Loucy (cell line): ENCODE results near the gene ZMYND8.
A peak's percentile ranks its signal among the peaks of the same experiment; 100 is the strongest.

ENCODE experiments used
- H2AFZ ChIP-seq: fragments of 200-600 bp; sonication (generic); 2 replicates; pipeline ENCODE4 v1.6.0; 2016; ENCODE audit warnings: antibody characterized with exemption, mild to moderate bottlenecking, low read length, moderate library complexity
- H3F3A ChIP-seq: fragments of 200-600 bp; 2 replicates; pipeline ENCODE4 v1.6.0; 2016; ENCODE audit warnings: antibody characterized with exemption, low read depth, mild to moderate bottlenecking
- H3K27me3 ChIP-seq: fragments of 200-600 bp; sonication (generic); 2 replicates; pipeline ENCODE4 v1.6.1; 2014; ENCODE audit warnings: low read length, mild to moderate bottlenecking; ENCODE audit not compliant: insufficient read depth, poor library complexity, severe bottlenecking
- H3K36me3 ChIP-seq: fragments of 200-600 bp; sonication (generic); 2 replicates; pipeline ENCODE4 v1.6.1; 2016; ENCODE audit warnings: low read length; ENCODE audit not compliant: insufficient read depth
- H3K4me1 ChIP-seq: fragments of 200-600 bp; sonication (generic); 2 replicates; pipeline ENCODE4 v1.5.1; 2014; ENCODE audit warnings: low read length, mild to moderate bottlenecking; ENCODE audit not compliant: insufficient read depth, poor library complexity, severe bottlenecking
- H3K4me2 ChIP-seq: fragments of 200-600 bp; sonication (generic); 2 replicates; pipeline ENCODE4 v1.6.0; 2014; ENCODE audit warnings: antibody characterized with exemption, low read length, low read depth, mild to moderate bottlenecking; ENCODE audit not compliant: poor library complexity, severe bottlenecking
- H3K4me3 ChIP-seq: fragments of 200-600 bp; sonication (generic); 2 replicates; pipeline ENCODE4 v1.5.1; 2014; ENCODE audit warnings: low read length, mild to moderate bottlenecking, mixed read lengths; ENCODE audit not compliant: poor library complexity, severe bottlenecking
- H3K79me2 ChIP-seq: fragments of 200-600 bp; sonication (generic); 2 replicates; pipeline ENCODE4 v1.6.1; 2014; ENCODE audit warnings: low read length; ENCODE audit not compliant: insufficient read depth
- H3K9ac ChIP-seq: fragments of 200-600 bp; sonication (generic); 2 replicates; pipeline ENCODE4 v1.6.0; 2014; ENCODE audit warnings: mild to moderate bottlenecking, low read depth, low read length, moderate library complexity; ENCODE audit not compliant: poor library complexity, severe bottlenecking
- H3K9me2 ChIP-seq: fragments of 200-600 bp; sonication (generic); replicated peaks from 2 replicates; pipeline ENCODE4 v1.6.1; 2016; ENCODE audit warnings: low read depth, low read length, mixed read lengths
- H3K9me3 ChIP-seq: fragments of 200-600 bp; sonication (generic); 2 replicates; pipeline ENCODE4 v1.6.1; 2014; ENCODE audit warnings: mild to moderate bottlenecking, antibody characterized with exemption, low read length, low read depth; ENCODE audit not compliant: insufficient read depth
- H4K20me1 ChIP-seq: fragments of 200-600 bp; sonication (generic); 2 replicates; pipeline ENCODE4 v1.6.0; 2014; ENCODE audit warnings: antibody characterized with exemption, low read length, mild to moderate bottlenecking; ENCODE audit not compliant: insufficient read depth, poor library complexity, severe bottlenecking
- EZH2phosphoT487 ChIP-seq: fragments of 200-600 bp; IDR thresholded peaks from 2 replicates; pipeline ENCODE4 v1.6.1; 2018; ENCODE audit warnings: antibody characterized with exemption, mild to moderate bottlenecking, moderate library complexity, borderline replicate concordance
- TF ChIP-seq, protein P1 (sequence below): fragments of 200-600 bp; sonication (generic); conservative IDR thresholded peaks from 2 replicates; pipeline ENCODE4 v1.5.1; 2014; ENCODE audit warnings: mild to moderate bottlenecking, antibody characterized with exemption, low read length

ZMYND8 gene

DNA sequence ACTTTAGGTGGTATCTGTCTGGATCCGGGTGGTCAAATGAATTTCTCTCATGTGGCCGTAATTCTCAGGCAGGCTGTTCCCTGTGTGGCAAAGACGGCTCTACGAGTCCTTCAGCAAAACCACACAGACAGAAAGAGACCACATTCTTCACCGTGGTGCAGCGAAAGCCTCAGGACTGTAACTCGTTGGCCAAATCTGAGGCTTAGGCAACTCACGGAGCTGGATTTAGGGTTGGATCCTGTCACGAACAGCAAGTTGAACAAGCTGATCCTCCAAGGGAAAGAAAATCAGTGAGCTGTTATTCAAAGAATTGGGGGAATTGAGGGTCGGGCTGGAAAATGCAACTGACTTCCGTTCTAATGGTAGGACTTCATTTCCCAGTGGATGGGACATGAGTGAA, 167.4 kb downstream of the ZMYND8 start:
- TF ChIP-seq, protein P1, sequence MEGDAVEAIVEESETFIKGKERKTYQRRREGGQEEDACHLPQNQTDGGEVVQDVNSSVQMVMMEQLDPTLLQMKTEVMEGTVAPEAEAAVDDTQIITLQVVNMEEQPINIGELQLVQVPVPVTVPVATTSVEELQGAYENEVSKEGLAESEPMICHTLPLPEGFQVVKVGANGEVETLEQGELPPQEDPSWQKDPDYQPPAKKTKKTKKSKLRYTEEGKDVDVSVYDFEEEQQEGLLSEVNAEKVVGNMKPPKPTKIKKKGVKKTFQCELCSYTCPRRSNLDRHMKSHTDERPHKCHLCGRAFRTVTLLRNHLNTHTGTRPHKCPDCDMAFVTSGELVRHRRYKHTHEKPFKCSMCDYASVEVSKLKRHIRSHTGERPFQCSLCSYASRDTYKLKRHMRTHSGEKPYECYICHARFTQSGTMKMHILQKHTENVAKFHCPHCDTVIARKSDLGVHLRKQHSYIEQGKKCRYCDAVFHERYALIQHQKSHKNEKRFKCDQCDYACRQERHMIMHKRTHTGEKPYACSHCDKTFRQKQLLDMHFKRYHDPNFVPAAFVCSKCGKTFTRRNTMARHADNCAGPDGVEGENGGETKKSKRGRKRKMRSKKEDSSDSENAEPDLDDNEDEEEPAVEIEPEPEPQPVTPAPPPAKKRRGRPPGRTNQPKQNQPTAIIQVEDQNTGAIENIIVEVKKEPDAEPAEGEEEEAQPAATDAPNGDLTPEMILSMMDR: no peak
- no peak for TF ChIP-seq EZH2phosphoT487
- Histone ChIP-seq H3K27me3 (peaks cover 15% of the 10 kb centered on the region), H4K20me1 (no peaks in the 10 kb centered on the region), H3K4me1 (peaks cover 16% of the 10 kb centered on the region), H3F3A (no peaks in the 10 kb centered on the region), H3K79me2 (no peaks in the 10 kb centered on the region), H3K36me3 (no peaks in the 10 kb centered on the region), H3K9ac (no peak overlapping the region), H3K4me2 (peak overlapping the region; percentile 42), H3K9me2 (no peaks in the 10 kb centered on the region), H3K4me3 (peak overlapping the region; percentile 20), H3K9me3 (no peaks in the 10 kb centered on the region), H2AFZ (no peak overlapping the region)

DNA sequence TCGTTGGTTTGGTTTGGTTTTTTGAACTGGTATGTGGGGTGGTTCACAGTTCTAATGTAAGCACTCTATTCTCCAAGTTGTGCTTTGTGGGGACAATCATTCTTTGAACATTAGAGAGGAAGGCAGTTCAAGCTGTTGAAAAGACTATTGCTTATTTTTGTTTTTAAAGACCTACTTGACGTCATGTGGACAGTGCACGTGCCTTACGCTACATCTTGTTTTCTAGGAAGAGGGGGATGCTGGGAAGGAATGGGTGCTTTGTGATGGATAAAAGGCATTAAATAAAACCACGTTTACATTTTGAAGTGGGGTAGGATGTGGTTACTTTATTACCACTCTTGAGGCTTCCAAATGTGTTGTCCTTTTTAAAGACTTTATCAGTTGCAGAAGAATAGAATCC, 168.0 kb downstream of the ZMYND8 start:
- Histone ChIP-seq H3K9me2 (no peaks in the 10 kb centered on the region), H2AFZ (no peak overlapping the region), H3F3A (no peaks in the 10 kb centered on the region), H4K20me1 (no peaks in the 10 kb centered on the region), H3K4me2 (peak overlapping the region; percentile 42), H3K36me3 (no peaks in the 10 kb centered on the region), H3K4me1 (peaks cover 16% of the 10 kb centered on the region), H3K9me3 (no peaks in the 10 kb centered on the region), H3K79me2 (no peaks in the 10 kb centered on the region), H3K27me3 (peaks cover 15% of the 10 kb centered on the region), H3K4me3 (peak overlapping the region; percentile 20), H3K9ac (no peak overlapping the region)
- TF ChIP-seq EZH2phosphoT487: no peak
- TF ChIP-seq, protein P1: no peak

DNA sequence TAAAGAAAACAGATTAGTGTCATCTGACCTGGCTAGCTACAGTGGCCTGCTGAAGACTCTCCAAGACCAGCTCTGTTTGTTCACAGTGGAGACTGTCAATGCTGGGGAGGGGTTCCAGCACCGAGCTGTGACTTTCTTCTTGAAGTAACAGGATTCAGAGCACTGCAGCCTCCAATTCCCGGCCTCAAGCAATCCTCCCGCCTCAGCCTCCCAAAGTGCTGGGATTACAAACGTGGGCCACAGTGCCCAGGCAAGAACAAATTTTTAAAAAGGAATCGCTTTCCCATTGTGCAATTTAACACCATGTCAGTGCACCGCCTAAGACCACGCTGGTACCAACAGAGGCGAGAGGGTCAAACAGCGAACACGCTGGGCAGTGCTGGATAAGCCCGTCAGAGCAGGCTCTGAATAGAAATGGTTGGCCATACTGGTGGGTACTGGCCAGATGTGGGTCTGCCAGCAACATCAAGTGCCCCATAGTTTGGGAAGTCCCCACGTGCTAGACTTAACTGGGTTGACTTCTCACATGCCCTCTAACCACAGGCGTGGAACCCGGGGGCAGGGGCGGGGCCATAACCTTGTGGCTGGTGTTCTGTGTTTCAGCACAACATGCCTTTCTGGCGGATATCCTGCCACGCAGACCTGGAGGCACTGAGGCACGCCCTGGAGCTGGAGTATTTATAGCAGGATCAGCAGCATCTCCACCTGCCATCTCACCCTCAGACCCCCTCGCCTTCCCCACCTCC, 168.9 kb downstream of the ZMYND8 start:
- no peaks in the 10 kb centered on the region for H3K36me3 ChIP-seq
- no peaks in the 10 kb centered on the region for H3K9me3 ChIP-seq
- no peak overlapping the region for H3K9ac ChIP-seq
- no peaks in the 10 kb centered on the region for H4K20me1 ChIP-seq
- no peak overlapping the region for H2AFZ ChIP-seq
- peaks cover 16% of the 10 kb centered on the region for H3K4me1 ChIP-seq
- no peaks in the 10 kb centered on the region for H3K79me2 ChIP-seq
- H3F3A ChIP-seq: no peaks in the 10 kb centered on the region
- H3K4me2 ChIP-seq: no peak overlapping the region
- no peaks in the 10 kb centered on the region for H3K9me2 ChIP-seq
- peaks cover 15% of the 10 kb centered on the region for H3K27me3 ChIP-seq
- no peak for TF ChIP-seq EZH2phosphoT487
- TF ChIP-seq, protein P1: no peak
- no peak overlapping the region for H3K4me3 ChIP-seq
